ENCODE results near the gene FER1L5.

The FER1L5 gene

GRCh38 chr2:96681540-96681939 lies 39.0 kb downstream of the FER1L5 start:
- no peak for DNase-seq (ENCODE audit: low spot score)

DNA sequence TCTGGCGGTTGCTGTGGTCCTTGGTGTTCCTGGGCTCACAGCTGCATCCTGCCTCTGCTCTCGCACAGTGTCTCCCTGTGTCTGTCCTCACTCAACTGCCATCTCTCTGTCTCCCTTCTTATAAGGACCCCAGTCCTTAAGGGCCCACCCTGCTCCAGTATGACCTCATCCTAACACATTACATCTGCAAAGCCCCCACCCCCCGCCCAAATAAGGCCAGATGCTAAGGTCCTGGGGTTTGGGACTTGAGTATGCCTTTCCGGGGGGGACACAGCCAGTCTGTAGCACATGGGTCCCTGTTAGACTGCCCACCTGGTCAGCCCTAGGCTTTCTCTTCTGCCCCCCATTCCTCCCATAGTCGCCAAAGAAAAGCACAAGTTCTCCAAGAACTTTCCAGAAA lies 40.7 kb downstream of the FER1L5 start:
- no peak for DNase-seq (ENCODE audit: low spot score)

DNA sequence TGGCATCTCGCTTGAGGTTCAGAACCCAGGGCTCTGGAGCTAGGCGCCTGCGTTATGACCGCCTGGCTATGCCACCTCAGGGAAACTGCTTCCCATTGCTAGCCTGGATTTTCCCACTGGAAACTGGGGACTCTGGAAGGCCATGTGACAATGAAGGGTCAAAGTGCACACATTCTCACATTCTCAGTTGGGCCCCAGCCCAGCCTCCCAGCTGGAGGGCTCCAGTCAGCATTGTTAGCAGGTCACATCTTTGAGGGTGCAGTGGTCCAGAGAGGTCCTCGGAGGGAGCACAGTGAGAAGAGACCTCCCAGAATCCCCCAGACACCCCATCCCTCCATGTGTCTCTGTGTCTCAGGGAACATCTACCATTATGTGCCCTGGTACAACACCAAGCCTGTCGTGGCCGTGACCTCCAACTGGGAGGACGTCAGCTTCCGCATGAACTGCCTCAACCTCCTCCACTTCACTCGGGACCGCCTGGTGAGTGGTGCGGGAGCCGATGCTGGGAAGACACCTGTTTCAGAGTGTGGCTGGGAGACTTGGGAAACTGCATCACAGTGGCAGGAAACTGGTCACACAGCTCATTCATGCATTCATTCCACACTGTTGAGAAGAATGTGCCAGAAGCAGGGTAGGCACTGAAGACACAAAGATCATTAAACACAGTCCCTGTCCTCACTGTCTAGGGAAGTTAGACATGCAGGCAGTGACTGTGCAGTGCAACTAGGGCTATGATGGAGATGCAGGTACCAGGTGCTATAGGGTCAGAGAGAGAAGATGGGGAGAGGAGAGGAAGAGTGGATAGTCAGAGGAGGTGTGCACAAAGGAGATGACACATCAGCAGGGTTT lies 41.6 kb downstream of the FER1L5 start:
- DNase-seq (ENCODE audit: low spot score), result no peak

DNA sequence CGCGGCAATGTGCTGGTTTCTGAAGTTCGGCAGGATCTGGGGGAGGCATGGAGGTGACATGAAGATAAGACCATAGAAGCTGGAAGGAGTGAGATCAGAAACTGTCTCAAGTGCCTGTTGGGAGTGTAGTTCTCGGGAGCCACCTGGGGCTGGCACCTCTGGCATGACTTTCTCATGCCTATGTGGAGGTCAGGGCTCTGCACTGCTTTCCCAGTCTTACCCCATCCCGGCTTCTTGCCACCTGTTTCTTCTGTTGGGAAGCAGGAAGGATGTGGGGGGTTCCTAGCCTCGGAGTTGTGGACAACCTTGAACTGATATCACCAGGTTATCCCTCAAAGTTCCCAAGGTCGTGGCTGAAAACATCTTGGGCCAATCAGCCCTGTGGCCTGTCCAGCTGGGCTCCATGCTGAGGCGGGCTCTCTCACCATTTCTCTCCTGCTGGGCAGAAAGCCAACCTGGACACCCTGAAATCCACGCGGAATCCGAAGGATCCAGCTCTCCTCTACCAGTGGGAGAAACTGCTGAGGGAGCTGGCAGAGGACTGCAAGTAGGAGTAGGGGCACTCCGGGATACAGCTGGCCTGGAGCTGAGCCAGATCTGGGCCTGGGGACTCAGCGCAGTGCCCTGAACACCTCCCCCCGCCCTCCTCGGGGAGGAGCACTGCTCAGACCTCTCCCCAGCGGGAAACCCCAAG lies 42.5 kb downstream of the FER1L5 start:
- DNase-seq (ENCODE audit: low spot score), result no peak

GRCh38 chr2:96685577-96686459 lies 43.3 kb downstream of the FER1L5 start:
- no peak for DNase-seq (ENCODE audit: low spot score)

GRCh38 chr2:96687266-96687665 lies 44.7 kb downstream of the FER1L5 start:
- DNase-seq (ENCODE audit: low spot score), result no peak

DNA sequence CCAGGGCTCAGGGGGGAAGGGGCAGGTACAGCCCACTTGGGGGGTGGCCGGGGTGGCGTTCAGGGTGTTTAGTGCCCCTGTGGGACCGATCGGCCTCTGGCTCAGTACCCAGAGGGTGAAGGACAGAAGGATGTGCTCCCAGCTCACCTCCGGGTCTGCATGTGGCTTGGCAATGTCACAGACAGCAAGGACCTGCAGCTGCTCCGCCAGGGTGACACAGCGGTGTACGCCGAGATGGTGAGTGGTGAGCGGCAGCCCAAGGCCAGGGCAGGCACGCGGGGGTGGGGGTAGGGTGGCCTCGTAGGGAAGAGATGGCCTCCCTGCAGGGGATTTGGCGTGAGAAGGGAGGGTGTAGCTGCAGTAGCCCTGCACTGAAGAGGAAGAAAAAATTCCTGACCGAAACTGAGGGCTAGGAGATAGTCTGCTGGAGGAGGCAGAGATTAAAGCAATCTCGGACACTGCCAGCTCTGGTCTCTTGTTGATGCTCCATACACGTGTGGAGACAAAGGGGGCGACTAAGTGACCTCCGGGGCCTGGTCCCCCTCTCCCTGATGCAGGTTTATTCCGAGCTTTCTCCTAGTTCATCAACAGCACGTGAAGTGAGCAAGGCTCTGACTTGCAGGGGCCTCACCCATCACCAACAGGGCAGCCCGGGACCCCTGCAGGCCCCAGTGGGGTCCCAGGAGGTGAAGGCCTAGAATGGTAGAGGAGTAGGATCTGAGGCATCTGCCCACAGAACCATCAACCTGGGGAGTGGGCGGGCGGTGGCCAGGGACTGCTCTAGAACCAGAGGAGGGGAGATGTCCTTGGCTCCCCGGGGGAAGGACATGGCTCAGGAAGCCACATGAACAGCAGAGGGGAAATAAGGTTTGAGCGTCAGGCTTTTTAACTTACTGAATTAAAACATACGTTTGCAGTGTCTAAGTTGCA lies 45.4 kb downstream of the FER1L5 start:
- DNase-seq (ENCODE audit: low spot score), result no peak

DNA sequence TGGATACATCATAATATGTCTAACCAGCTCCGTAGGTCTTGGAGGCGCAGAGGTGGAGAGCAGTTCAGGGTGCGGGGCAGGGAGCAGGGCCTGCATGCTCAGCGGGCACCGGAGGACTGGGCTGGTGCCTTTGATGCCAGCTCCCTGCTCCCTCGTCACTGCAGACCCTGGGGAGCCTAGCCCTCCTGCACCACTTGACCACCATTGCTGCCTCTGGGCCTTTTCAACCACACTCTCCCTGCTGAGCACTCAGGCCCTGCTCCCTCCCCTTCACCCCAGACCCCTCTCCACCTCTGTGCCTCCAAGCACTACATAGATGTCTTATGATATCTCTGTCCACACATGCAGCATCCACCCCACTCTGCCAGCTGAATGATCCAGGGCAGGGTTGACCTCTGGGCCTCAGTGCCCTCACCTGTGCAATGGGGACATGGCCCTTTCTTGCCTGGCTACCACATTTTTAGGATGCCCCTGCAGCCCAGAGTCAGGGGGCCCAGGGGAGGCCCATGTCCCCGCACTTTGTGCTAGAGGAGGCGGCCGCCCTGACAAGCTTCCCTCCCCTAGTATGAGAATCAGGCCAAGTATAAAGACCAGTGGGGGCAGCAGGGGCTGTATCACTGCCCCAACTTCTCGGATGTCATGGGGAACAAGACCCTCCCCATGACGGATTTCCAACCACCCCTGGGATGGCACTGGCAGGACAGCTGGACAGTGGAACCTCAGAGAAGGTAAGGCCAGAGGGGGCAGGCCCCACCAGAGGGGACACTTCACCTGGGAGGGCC lies 46.3 kb downstream of the FER1L5 start:
- no peak for DNase-seq (ENCODE audit: low spot score)

DNA sequence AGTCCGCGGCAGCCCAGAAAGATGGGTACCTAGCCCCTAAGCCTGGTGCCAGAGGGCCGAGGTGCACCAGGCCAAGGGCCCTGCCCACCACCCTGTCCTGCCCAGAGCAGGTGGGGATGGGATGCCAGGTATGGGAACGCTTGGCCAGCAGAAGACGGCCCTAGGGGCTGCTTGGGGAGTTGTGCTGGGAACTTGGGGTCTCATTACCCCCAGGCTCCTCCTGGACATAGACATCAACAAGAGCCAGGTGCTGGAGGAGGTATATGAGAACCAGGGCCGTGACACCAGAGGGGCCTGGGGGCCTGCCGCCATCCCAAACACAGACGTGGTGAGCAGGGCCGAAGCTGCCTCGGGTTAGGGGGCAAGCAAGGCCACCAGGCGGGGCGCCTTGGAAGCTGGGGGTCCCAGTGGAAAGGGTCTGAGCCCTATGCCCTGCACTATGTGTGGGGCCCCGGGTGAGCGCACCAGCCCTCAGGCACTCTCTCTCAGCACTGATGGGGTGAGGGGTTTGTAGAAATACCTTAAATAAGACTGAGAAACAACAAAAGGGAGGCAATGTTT lies 46.9 kb downstream of the FER1L5 start:
- no peak for DNase-seq (ENCODE audit: low spot score)

GRCh38 chr2:96690306-96691021 lies 47.9 kb downstream of the FER1L5 start:
- no peak for DNase-seq (ENCODE audit: low spot score)

DNA sequence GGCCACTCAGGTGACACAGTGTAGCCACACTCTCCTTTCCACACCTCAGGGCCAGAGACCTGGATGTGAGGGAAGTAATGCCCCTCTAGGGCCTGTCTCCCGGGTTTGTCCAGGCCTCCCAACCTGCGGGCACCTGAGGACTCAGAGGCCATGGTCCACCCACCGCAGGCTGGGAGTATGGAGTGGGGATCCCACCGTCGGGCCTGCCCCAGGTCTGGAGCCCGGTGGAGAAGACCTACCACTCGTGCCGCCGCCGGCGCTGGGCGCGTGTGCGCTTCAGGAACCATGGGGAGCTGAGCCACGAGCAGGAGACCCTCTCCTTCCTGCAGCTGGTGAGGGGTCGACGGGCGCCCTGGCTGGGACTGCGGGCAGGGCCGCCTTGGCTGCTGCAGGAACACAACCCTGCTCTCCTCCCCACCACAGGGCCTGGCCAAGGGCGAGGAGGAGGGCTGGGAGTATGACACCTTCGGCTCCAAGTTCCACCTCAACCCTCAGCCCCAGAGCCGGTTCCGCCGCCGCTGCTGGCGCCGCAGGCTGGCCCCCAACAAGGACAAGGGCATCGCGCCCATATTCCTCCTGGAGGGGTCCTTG lies 48.6 kb downstream of the FER1L5 start:
- DNase-seq (ENCODE audit: low spot score), result no peak

GRCh38 chr2:96692094-96692971 lies 49.8 kb downstream of the FER1L5 start:
- no peak for DNase-seq (ENCODE audit: low spot score)

DNA sequence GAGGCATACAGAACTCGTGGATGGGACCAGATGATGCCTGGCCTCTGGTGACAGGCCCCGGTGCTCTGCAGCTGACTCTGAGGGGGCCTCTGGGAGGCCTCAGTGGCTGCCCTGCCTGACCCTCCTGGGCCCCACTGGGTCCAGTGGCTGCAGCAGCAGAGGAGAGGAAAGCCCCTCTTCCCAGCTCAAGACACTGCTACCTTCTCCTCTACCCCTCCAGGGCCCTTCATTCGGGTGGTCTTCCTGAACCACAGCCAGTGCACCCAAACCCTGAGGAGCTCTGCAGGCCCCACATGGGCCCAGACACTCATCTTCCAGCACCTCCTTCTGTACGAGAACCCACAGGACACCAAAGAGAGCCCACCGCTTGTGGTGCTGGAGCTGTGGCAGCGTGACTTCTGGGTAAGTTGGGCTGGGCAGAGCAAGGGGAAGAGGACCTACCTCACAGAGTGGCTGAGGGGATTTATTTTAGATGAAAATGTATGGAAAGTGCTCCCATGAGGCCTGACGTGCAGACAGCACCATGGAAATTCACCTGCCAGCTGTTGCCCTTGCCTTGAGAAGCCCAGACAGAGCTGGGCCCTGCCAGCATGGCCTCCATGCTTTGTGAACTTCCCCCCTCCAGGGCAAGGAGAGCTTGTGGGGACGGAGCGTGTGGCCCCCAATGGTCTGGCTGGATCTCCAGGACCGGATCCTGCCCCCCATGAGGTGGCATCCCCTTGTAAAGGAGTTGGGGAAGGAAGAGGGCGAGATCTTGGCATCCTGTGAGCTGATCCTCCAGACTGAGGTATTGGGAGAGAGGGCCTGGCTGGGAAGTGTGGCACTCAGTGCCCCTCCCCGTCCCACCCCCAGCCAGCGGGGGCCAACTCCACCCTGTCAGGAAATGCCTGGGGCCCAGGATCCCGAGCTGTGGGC lies 51.0 kb downstream of the FER1L5 start:
- DNase-seq (ENCODE audit: low spot score), result no peak

- no peak for DNase-seq (ENCODE audit: low spot score)
Observed at GRCh38 chr2:96694279-96694678, 51.7 kb downstream of the FER1L5 start.

DNA sequence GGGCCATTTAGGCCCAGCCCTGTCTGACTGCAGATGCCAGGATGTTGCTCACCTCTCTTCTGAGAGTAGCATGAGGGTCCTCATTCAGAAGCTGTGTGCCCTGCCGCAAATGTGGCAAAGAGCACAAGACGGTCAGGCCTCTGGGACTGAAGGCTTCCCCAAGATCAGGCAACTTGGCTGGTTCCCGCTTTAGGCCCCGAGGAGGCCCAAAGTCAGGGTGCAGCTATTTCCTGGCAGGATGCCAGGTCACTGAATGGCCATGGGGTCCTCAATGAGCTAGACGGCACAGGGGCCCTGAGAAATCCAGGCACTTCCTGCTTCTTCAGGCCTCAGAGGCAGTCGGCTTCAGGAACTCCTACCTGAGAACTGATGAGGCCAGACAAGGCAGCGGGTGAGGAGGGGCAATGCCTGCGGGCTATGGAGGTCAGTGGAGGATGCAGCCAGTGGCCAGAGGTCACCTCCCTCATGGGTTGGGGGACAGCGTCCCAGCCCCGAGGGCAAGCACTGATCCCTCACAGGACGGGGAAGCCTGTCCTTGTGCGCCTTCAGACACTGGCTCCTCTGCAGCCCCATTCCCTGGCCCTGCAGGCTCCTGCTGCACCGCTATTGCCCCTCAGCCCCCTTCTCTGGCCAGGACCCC lies 52.4 kb downstream of the FER1L5 start:
- DNase-seq (ENCODE audit: low spot score), result no peak

DNA sequence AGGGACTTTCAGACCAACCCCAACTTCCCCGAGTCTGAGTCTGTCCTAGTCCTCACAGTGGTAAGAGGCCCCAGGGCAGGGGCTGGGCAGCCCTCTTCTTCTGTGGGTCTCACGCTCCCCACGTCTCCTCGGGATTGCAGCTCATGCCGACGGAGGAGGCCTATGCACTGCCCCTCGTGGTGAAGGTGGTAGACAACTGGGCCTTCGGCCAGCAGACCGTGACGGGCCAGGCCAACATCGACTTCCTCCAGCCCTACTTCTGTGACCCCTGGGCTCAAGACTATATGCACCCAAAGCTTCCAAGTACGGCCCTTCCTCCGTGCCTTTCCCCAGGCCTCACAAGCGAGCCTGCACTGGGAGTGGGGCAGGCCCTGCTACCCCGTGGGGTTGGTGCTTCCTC lies 53.0 kb downstream of the FER1L5 start:
- DNase-seq (ENCODE audit: low spot score), result no peak

DNA sequence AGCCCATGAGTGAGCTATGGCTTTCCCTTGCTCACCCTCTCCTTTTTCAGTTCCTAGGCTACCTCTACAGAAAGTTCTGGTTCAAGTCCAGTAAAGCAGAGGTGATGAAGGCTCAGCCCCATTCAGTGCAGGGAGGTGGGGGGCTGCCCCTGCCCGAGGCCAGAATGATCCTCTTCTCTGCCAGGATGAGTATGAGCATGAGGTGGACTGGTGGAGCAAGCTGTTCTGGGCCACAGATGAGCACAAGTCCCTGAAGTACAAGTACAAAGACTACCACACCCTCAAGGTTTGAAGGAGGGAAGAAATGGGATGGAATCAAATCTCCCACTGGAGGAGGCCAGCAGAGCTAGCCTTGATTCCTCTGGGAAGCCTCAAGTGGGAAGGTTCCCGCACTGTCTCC lies 54.9 kb downstream of the FER1L5 start:
- no peak for DNase-seq (ENCODE audit: low spot score)

Data from left forelimb (tissue), 1 donor.